T47D (cell line): Measurements from ENCODE around the gene PEX6.

Source experiments
- DNase-seq, 2 experiments: peaks; one replicate each; pipeline versions ENCODE4 v3.0.0 to v3.0.0-alpha.2; 2011 to 2012; ENCODE audit warnings: low read depth in 1 of 2, low spot score in 1 of 2
- JUND ChIP-seq: IDR thresholded peaks from 2 replicates; pipeline ENCODE4 v1.6.1; 2012; ENCODE audit warnings: low read depth
- in situ Hi-C: cut with HindIII; loops from 2 replicates; pipeline ENCODE4 v1.10.0; 2016; ENCODE audit warnings: low sequenced_read_pairs, low pct_unique_long_range_greater_than_20kb

PEX6 gene

DNA sequence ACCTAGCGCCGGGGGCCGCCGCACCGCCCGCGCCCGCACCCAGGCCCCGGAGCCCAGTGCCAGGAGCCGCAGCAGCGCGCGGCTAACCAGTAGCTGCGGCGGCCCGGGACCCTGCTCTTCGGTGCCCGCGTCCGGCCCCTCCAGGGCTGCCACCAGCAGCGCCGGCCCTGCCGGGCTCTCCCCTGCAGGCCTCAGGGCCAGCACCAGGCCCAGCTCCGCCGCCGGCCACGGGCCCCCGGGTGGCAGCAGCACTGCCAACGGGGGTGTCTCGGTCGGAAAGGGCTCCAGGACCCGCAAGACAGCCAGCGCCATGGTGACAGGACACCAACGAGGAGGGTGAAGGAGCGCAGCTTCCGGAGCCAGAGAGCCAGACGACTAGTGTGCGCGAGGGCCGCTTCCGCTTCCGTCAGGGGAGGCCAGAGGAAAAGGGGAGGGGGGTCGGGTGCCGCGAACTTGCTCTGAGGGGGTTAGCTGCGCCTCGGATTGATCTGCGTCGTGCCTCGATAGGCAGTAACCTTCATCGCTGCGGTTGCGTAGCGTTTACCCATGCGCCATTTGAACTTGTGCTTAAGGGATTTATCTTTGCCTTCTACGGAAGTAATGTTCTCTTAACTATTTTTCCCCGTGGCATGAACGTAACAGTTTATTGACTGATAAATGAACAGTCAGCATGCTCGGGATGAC lies at the start of gene PEX6:
Gene PEX6, minus strand, starts transcription at position 343 of the 684 bp plus-strand sequence. Its CDS starts 31 bp downstream, at position 312.
- DNase-seq: peak; percentile 86 to 90
- in situ Hi-C loops: no loop called here
- TF ChIP-seq JUND: no peak

DNA sequence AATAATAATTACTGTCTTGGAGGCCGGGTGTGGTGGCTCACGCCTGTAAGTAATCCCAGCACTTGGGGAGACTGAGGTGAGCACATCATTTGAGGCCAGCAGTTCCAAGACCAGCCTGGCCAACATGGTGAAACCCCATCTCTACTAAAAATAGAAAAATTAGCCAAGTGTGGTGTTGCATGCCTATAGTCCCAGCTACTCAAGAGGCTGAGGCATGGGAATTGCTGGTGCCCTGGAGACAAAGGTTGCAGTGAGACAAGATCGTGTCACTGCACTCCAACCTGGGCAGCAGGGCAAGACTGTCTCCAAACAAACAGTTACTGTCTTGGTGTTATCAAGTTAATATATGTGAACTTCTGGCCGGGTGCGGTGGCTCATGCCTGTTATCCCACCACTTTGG lies 47.4 kb upstream of the PEX6 start:
- in situ Hi-C loops: no loop called here
- DNase-seq: no peak

DNA sequence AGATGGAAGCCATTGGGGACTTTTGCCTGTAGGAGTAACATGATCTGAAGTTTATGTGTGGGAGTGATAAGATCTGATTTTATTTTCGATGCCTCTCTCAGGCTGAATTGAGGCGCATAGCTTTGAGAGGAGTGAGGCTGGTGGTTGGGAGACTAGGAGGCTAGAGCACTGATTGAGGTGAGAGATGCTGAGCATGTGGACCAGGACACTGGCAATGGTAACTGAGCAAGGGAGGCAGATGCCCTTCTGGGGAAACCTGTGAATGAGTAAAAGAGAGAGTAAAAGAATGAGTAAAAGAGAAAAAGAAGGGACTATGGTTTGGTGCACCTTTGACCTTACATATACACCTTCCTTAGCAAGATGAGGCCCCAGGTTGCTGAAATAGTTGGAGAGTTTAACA lies 45.5 kb upstream of the PEX6 start:
- no peak for DNase-seq
- in situ Hi-C loops: no loop called here

More for the DNA sequence above, 47.4 kb upstream of the PEX6 start:
- no peak for TF ChIP-seq JUND

DNA sequence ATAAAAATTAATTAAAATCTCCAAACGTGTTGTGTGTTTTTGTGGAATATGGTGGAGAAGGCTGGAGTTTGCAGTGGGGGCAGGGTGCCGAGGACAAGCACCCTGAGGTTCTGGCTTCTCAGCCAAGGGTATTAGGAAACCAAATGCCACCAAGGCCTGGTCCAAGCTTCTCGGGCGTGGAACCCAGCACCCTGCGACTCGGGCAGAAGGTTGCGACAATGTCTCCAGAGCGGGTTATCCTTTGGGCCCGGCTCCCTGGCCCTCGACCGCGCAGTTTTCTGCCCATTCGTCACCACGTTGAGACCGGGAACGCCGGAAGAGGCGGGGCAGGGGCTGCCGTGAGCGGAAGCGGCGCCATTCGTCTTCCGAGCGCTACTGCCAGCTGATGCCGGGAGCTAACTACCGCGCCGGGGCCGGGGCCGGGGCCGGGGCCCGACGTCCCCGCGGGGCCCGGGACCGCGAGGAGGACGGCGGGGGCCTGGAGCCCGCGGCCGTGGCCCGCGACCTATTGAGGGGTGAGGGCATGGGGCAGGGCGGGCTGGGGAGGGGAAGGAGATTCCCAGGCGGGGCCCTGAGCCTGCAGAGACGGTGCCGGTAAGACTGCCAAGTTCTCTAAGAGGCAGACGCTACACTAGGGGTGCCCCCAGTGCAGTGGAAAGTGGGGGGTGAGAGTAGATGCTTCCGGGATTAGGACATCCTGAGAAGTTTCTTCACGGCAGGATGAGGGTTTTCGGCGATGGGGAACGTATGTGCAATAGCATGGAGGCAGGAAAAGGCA lies 42.5 kb upstream of the PEX6 start, which contains the start of gene RRP36:
Gene RRP36, plus strand, starts transcription at position 354 of the 778 bp plus-strand sequence. Its CDS starts 32 bp downstream, at position 386.
- peak; percentile 75 to 84 for DNase-seq
- in situ Hi-C loops: no loop called here
- no peak for TF ChIP-seq JUND

More for the DNA sequence above, 45.5 kb upstream of the PEX6 start:
- TF ChIP-seq JUND: no peak

DNA sequence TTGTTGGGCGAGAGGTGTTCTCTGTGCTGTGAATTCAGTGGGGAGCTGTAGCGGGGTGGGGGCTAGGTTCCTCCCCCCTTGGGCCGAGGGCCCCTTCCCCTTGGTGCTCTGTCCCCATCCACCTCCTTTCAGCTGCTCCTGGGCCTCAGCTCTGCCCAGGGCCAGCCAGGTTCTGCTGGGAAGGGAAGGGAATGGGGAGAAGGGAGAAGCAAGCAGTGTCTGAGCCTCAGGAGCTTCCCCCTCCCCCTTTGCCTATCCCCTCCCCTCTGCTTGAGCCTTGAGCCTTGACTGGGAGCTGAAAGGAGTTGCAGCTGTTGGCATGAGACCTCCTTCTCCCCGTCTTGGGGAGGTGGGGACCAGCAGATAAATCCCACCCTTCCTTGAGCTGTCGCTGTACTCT lies 41.9 kb upstream of the PEX6 start:
- DNase-seq: no peak
- TF ChIP-seq JUND: no peak
- in situ Hi-C loops: no loop called here

GRCh38 chr6:43020052-43020705 lies 41.2 kb upstream of the PEX6 start:
- no peak for DNase-seq
- TF ChIP-seq JUND: no peak
- in situ Hi-C loops: no loop called here

GRCh38 chr6:43019152-43019551 lies 40.2 kb upstream of the PEX6 start:
- DNase-seq: no peak
- in situ Hi-C loops: no loop called here
- TF ChIP-seq JUND: no peak

GRCh38 chr6:43016943-43017334 lies 38.0 kb upstream of the PEX6 start:
- no peak for TF ChIP-seq JUND
- in situ Hi-C loops: no loop called here
- no peak for DNase-seq

DNA sequence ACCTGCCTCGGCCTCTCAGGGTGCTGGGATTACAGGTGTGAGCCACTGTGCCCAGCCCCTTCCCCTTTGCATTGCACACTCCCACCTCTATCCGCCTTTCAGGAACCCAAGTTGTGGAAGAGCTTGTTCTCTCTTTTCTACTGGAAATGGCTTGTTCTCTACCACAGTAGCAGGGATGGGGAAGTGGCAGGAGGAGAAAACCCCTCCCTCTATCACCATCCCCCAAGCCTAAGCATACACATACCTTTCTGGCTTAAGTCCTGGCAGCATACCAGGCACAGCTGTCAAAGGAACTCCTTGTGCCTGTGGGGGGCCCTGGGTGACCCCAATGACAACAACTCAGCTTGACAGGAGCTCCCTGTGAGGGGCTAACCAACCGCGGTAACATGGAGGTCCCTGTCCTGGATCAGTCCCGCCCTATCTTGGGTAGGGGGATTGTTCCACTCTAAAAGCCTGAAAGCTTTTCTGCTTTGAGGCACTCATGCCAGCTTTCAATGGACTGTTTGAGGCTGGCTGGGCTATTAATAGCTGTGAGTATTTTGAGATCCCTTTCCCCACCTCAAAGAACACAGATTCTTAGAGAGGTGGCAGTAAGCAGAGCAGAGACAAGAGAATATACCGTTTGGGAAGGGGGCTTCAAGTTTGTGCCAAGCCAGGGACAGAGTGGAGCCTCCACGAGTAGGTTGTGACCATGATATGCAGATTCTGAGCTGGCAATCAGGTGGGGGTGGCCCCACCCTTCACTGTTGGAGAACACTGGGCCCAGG lies 37.4 kb upstream of the PEX6 start:
- in situ Hi-C loops: no loop called here
- no peak for DNase-seq
- TF ChIP-seq JUND: no peak

DNA sequence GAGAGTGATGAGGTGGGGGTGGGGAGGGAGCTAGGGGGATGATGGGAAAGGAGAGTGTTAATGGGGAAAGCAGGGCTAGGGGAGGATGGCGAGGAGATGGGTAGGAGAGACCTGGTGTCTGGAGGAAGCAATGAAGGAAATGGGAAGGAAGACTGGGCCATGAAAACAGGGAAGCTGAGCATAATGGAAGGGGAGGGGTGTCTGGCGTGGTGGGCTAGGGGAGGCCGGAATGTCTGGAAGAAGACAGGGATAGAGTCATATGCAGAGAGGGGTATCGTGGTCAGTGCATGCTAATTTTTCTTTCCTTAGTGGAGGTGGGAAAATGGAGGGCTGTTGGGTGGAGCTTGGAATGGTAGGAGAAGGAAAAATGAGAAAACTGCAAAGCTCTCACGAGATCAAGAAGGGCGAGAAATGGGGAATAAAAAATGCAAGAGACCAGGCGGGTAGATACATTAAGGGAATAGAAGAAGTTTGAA lies 35.5 kb upstream of the PEX6 start:
- TF ChIP-seq JUND: no peak
- in situ Hi-C loops: no loop called here
- peak; percentile 23 to 25 for DNase-seq

DNA sequence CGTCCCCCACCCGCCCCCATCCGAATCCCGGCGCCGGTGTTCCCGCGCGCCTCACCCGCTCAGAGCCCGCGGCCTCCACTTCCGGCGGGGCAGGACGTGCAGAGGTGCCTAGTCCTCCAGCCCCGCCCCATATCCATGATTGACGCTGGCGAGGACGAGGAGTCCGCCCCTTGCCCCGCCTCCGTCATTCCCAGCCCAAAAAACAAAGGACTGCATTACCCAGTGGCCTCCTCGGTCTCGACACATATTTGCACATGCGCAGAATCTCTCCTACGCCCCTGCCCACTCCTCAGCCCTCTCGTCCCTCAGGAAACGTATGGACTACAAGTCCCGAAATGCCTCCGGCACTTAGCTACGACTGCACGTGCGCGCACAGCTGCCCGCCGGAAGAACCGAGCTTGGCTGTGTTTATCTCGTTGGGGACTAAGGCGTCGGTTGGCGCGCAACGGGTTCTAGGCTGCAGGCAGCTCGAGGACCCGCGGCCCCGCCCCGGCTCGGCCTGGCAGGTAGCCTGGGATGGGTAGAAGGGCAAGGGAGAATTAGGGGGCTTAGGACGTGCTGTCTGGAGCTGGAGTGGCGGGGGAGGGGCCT lies 35.0 kb upstream of the PEX6 start, which contains the start of the genes KLHDC3 and MEA1:
Gene KLHDC3, plus strand, starts transcription at position 407 of the 591 bp plus-strand sequence. CDS start 2,944 bp downstream, outside the sequence.
Gene MEA1, minus strand, starts transcription at position 104 of the 591 bp plus-strand sequence. CDS start 133 bp downstream, outside the sequence.
- TF ChIP-seq JUND: no peak
- peak; percentile 97 to 100 for DNase-seq
- in situ Hi-C loops: no loop called here
